Stimulated activated CD4-positive, alpha-beta T cell treated with anti-CD3 and anti-CD28 coated beads, Interleukin-12 subunit alpha, Interleukin-12 subunit beta, amount 100 ng/mL, for 48 hours (primary cell): ENCODE data around the gene KLHL40.

Source experiments
- DNase-seq, 3 donors: peaks; one replicate each; pipeline ENCODE4 v3.0.0-alpha.2; 2020; ENCODE audit warnings: low read depth in 2 of 3, low spot score in 1 of 3

The KLHL40 gene

GRCh38 chr3:42656680-42657610 is 28.4 kb upstream of the KLHL40 start:
- DNase-seq, result no peak

- DNase-seq, result no peak
These were observed 27.7 kb upstream of the KLHL40 start for GRCh38 chr3:42657675-42658074.

GRCh38 chr3:42658091-42658770 is 27.1 kb upstream of the KLHL40 start:
- DNase-seq, result no peak

- no peak for DNase-seq
These were observed 26.5 kb upstream of the KLHL40 start for GRCh38 chr3:42658771-42659390.

- no peak for DNase-seq
These were observed 25.7 kb upstream of the KLHL40 start for GRCh38 chr3:42659451-42660130.

GRCh38 chr3:42660131-42660715 is 25.1 kb upstream of the KLHL40 start:
- no peak for DNase-seq

GRCh38 chr3:42660898-42661297 is 24.4 kb upstream of the KLHL40 start:
- DNase-seq, result no peak

- DNase-seq, result no peak
These were observed 23.7 kb upstream of the KLHL40 start for GRCh38 chr3:42661593-42662022.

GRCh38 chr3:42662037-42662812 is 23.1 kb upstream of the KLHL40 start:
- no peak for DNase-seq

- no peak for DNase-seq
These were observed 22.4 kb upstream of the KLHL40 start for GRCh38 chr3:42662813-42663535.

- DNase-seq, result no peak
These were observed 21.5 kb upstream of the KLHL40 start for GRCh38 chr3:42663581-42664437.

- no peak for DNase-seq
These were observed 20.9 kb upstream of the KLHL40 start for GRCh38 chr3:42664438-42664803.

GRCh38 chr3:42665050-42665878 is 20.1 kb upstream of the KLHL40 start:
- DNase-seq, result no peak

- DNase-seq, result no peak
These were observed 19.3 kb upstream of the KLHL40 start for GRCh38 chr3:42666022-42666421.

GRCh38 chr3:42666577-42666998 is 18.7 kb upstream of the KLHL40 start:
- no peak for DNase-seq

GRCh38 chr3:42667096-42667522 is 18.2 kb upstream of the KLHL40 start:
- no peak for DNase-seq

GRCh38 chr3:42667523-42668412 is 17.6 kb upstream of the KLHL40 start:
- DNase-seq, result no peak
